WI38 (cell line): ENCODE data around the gene MAPKAPK3.
"Not testable (repeated sequence)": the region's sequence is repeated elsewhere in the genome, so short reads cannot be mapped to it uniquely, and the experiment has no call there.

Source experiments
- H3K4me3 ChIP-seq: 2 replicates; pipeline ENCODE4 v1.5.1; 2011; ENCODE audit warnings: low read depth, mild to moderate bottlenecking, control low read depth, low read length
- TF ChIP-seq, protein P1 (sequence below): IDR thresholded peaks from 2 replicates; pipeline ENCODE4 v1.5.1; 2012; ENCODE audit warnings: low read depth, mild to moderate bottlenecking, control low read depth, low read length

The MAPKAPK3 gene

DNA sequence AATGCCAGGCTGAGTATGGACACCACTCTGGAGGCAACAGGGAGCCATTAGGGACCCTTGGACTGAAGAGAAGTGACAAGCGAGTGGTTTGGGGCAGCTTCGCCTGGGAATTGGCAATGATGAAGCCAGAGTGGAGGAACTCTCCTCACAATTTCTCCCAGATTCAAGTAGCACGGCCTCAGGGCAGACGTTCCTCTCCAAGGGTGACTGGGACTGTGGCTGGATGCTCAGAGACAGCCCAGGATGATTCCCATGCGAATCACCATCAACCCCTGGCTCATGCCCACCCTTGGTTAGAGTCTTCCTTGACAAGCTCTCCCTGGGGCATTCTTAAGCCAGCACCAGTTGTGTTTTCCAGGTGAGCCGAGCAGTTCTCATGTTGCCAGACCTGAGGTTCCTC is 41.5 kb downstream of the MAPKAPK3 start:
- H3K4me3 ChIP-seq, result no peak overlapping the region
- TF ChIP-seq, protein P1, sequence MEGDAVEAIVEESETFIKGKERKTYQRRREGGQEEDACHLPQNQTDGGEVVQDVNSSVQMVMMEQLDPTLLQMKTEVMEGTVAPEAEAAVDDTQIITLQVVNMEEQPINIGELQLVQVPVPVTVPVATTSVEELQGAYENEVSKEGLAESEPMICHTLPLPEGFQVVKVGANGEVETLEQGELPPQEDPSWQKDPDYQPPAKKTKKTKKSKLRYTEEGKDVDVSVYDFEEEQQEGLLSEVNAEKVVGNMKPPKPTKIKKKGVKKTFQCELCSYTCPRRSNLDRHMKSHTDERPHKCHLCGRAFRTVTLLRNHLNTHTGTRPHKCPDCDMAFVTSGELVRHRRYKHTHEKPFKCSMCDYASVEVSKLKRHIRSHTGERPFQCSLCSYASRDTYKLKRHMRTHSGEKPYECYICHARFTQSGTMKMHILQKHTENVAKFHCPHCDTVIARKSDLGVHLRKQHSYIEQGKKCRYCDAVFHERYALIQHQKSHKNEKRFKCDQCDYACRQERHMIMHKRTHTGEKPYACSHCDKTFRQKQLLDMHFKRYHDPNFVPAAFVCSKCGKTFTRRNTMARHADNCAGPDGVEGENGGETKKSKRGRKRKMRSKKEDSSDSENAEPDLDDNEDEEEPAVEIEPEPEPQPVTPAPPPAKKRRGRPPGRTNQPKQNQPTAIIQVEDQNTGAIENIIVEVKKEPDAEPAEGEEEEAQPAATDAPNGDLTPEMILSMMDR, result no peak

DNA sequence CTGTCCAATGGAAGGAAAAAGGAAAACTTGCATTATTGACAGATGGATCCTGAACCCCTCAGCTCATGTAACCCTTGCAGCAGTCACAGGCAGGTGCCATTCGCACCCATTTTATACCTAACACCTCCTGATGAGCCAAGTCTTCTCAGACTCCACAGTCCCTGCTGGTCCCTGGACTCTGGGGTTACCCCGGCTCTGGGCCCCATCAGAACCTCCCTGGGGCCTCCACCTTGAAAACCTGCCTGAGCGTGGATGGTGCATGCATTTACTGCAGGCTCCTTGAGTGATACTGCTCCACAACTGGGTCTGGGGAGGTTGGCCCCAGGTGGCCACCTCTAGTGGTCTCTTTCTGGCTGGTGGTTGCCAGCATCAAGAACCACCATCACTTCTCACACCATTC is 41.9 kb downstream of the MAPKAPK3 start:
- H3K4me3 ChIP-seq, result no peak overlapping the region
- TF ChIP-seq, protein P1, result no peak

GRCh38 chr3:50660386-50660785 is 43.4 kb downstream of the MAPKAPK3 start:
- TF ChIP-seq, protein P1, result no peak

DNA sequence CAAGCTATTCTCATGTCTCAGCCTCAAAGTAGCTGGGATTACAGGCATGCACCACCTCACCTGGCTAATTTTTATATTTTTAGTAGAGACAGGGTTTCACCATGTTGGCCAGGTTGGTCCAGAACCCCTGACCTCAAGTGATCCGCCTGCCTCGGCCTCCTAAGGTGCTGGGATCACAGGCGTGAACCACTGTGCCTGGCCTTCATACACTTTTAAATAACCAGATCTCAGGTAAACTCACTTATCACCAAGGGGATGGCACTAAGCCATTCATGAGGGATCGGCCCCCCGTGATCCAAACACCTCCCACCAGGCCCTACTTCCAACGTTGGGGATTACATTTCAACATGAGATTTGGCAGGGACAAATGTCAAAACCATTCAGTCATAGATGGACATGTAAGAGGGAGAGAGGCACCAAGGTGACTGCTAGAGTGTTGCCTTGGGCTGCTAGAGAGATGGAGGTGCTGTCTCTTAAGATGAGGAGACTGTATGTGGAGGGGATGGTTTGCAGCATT is 44.4 kb downstream of the MAPKAPK3 start:
- H3K4me3 ChIP-seq, result no peak overlapping the region
- TF ChIP-seq, protein P1, result no peak

More at GRCh38 chr3:50660386-50660785, 43.4 kb downstream of the MAPKAPK3 start:
- no peak overlapping the region for H3K4me3 ChIP-seq

DNA sequence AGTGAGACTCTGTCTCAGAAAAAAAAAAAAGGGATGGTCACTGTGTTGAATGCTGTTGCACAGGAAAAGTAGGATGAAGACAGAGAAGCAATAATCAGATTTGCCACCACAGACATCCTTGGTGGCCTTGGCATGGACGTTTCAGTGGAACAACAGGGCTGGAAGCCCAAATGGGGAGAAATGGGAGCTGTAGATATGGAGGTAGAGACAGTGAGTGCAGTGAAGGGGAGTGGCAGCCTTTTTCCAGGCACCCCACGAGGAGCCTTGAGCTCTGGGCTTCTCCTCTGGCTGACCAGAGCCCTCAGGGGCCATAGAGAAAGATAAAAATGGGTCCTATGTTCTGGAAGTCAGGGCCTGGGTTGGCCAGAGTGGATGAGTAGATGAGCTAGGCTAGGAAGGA is 45.5 kb downstream of the MAPKAPK3 start:
- no peak overlapping the region for H3K4me3 ChIP-seq
- TF ChIP-seq, protein P1, result no peak

- no peak overlapping the region for H3K4me3 ChIP-seq
- TF ChIP-seq, protein P1, result no peak
These were observed 48.3 kb downstream of the MAPKAPK3 start for GRCh38 chr3:50665081-50665840.

- not testable (repeated sequence) for H3K4me3 ChIP-seq
These were observed 48.8 kb downstream of the MAPKAPK3 start for GRCh38 chr3:50665841-50666115.

- TF ChIP-seq, protein P1, result no peak
These were observed 49.9 kb downstream of the MAPKAPK3 start for GRCh38 chr3:50666837-50667236.

More at GRCh38 chr3:50666837-50667236, 49.9 kb downstream of the MAPKAPK3 start:
- H3K4me3 ChIP-seq, result no peak overlapping the region
